HL-60 (cell line): ENCODE data around the gene SF3A2.
A peak's percentile ranks its signal among the peaks of the same experiment; 100 is the strongest.

Source experiments
- DNase-seq, 2 experiments: peaks; one replicate each; pipeline ENCODE4 v3.0.0-alpha.2; 2010 to 2020; ENCODE audit warnings: low read depth in 1 of 2, low spot score in 1 of 2
- H3K27ac ChIP-seq: fragments of 250-450 bp; sonication (Bioruptor Pico); replicated peaks from 2 replicates; pipeline ENCODE4 v1.5.1; 2020; ENCODE audit warnings: mild to moderate bottlenecking, moderate library complexity
- H3K27me3 ChIP-seq: fragments of 250-450 bp; sonication (Bioruptor Pico); 2 replicates; pipeline ENCODE4 v1.5.1; 2021; ENCODE audit warnings: mild to moderate bottlenecking, moderate library complexity; ENCODE audit not compliant: insufficient read depth, poor library complexity, severe bottlenecking
- H3K4me3 ChIP-seq: replicated peaks from 2 replicates; pipeline ENCODE4 v1.5.1; 2011; ENCODE audit warnings: mild to moderate bottlenecking, control low read depth, low read length; ENCODE audit not compliant: insufficient read depth
- GABPA ChIP-seq: IDR thresholded peaks from 2 replicates; pipeline ENCODE4 v1.6.1; 2012; ENCODE audit warnings: low read depth
- POLR2AphosphoS5 ChIP-seq: IDR thresholded peaks from 2 replicates; pipeline ENCODE4 v1.6.1; 2012; ENCODE audit warnings: low read depth
- SPI1 ChIP-seq: IDR thresholded peaks from 2 replicates; pipeline ENCODE4 v1.6.1; 2012; ENCODE audit warnings: low read depth, mild to moderate bottlenecking, borderline replicate concordance
- TF ChIP-seq, protein P1 (sequence below): IDR thresholded peaks from 2 replicates; pipeline ENCODE4 v1.6.1; 2012; ENCODE audit warnings: low read depth; ENCODE audit not compliant: insufficient replicate concordance
- TF ChIP-seq, protein P2 (sequence below): IDR thresholded peaks from one replicate; pipeline ENCODE4 v1.5.1; 2011; ENCODE audit warnings: low read length, control low read depth, inconsistent platforms; ENCODE audit not compliant: insufficient read depth

The SF3A2 gene

DNA sequence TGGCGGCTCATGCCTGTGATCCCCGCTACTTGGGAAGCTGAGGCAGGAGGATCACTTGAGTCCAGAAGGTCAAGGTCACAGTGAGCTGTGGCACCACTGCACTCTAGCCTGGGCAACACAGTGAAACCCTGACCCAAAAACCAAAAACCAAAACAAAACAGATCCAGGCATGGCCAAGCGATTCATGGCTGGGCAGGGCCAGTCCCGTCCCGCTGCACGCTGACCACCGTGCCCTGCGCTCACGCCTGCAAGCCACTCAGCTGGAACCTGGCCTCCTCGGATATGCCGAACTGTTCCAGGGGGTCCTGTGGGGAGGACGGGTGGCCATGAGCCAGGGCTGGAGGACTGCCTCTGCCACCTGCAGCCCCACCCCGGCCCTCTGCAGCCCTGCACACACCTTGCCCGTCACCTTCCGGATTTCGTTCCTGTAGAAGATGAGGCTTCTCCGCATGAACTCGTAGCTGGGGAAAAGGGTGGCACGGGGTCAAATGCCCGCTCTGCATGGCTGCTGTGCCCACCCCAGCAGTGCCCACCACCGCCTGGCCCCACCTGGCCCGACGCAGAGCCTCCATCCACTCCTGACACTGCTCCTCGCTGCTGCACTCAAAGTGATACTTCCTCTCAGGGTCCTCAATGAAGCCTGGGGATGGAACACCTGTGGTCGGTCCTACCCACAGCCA is 2.9 kb upstream of the SF3A2 start:
- H3K27ac ChIP-seq, result no peak overlapping the region
- no peaks in the 10 kb centered on the region for H3K27me3 ChIP-seq
- H3K4me3 ChIP-seq, result no peak overlapping the region
- DNase-seq, result no peak
- TF ChIP-seq, protein P1, sequence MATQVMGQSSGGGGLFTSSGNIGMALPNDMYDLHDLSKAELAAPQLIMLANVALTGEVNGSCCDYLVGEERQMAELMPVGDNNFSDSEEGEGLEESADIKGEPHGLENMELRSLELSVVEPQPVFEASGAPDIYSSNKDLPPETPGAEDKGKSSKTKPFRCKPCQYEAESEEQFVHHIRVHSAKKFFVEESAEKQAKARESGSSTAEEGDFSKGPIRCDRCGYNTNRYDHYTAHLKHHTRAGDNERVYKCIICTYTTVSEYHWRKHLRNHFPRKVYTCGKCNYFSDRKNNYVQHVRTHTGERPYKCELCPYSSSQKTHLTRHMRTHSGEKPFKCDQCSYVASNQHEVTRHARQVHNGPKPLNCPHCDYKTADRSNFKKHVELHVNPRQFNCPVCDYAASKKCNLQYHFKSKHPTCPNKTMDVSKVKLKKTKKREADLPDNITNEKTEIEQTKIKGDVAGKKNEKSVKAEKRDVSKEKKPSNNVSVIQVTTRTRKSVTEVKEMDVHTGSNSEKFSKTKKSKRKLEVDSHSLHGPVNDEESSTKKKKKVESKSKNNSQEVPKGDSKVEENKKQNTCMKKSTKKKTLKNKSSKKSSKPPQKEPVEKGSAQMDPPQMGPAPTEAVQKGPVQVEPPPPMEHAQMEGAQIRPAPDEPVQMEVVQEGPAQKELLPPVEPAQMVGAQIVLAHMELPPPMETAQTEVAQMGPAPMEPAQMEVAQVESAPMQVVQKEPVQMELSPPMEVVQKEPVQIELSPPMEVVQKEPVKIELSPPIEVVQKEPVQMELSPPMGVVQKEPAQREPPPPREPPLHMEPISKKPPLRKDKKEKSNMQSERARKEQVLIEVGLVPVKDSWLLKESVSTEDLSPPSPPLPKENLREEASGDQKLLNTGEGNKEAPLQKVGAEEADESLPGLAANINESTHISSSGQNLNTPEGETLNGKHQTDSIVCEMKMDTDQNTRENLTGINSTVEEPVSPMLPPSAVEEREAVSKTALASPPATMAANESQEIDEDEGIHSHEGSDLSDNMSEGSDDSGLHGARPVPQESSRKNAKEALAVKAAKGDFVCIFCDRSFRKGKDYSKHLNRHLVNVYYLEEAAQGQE, result no peak
- TF ChIP-seq, protein P2, sequence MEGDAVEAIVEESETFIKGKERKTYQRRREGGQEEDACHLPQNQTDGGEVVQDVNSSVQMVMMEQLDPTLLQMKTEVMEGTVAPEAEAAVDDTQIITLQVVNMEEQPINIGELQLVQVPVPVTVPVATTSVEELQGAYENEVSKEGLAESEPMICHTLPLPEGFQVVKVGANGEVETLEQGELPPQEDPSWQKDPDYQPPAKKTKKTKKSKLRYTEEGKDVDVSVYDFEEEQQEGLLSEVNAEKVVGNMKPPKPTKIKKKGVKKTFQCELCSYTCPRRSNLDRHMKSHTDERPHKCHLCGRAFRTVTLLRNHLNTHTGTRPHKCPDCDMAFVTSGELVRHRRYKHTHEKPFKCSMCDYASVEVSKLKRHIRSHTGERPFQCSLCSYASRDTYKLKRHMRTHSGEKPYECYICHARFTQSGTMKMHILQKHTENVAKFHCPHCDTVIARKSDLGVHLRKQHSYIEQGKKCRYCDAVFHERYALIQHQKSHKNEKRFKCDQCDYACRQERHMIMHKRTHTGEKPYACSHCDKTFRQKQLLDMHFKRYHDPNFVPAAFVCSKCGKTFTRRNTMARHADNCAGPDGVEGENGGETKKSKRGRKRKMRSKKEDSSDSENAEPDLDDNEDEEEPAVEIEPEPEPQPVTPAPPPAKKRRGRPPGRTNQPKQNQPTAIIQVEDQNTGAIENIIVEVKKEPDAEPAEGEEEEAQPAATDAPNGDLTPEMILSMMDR, result no peak
- TF ChIP-seq GABPA (no peak), POLR2AphosphoS5 (no peak), SPI1 (no peak)

DNA sequence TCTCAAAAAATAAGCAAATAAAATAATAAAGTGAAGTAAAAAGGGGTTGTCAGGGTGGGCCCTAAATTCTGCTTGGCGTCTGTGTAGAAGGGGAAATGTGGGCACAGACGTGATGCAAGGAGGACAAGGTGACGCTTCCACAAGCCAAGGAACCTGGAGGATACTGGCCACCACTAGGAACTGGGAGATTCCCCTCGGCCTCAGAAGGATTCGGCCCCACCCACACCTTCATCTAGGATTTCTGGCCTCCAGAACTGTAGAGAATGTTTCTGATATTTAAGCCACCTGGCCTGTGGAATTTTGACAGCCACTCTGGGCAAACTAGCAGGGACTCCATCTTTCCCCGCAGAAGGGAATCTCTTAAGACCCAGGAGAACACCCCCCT is 1.6 kb upstream of the SF3A2 start:
- DNase-seq, result no peak
- TF ChIP-seq GABPA (no peak), SPI1 (no peak), POLR2AphosphoS5 (no peak)
- TF ChIP-seq, protein P2, result no peak
- TF ChIP-seq, protein P1, result no peak
- Histone ChIP-seq H3K27ac (peak overlapping the region; percentile 98), H3K4me3 (peak overlapping the region; percentile 78), H3K27me3 (no peaks in the 10 kb centered on the region)

DNA sequence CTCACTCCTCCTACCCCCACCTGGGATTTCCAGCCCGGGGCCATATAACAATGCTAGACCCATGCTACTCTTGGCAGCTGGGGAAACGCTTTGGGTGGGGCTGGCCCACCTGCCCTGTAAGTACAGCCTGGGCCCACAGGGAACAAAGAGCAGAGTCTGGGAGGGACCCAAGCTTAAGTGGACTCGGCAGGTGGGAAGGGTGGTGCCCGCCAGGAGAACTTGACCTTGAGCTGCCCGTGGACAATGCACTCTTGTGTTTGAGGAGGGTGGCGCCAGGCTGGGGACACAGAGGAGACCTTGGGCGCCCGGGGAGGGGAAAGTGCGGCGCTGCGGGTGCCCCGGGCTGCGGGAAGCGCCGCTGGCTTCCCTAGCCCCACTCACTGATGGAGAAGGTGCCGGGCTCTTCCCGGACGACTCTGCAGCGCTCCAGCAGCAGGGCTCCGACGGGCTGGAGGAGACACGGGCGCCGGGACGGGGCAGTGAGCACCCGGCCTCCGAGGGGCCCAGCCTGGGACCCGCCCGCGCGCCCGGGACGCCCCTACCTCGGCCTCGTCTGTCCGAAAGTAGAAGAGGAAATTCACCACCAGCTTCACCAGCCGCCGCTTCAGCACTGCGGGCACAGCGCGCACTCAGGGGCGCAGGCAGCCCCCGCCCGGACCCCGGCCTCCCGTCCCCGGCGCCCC is 1.1 kb upstream of the SF3A2 start:
- H3K27ac ChIP-seq, result peak overlapping the region; percentile 98

More for the DNA sequence above, 1.1 kb upstream of the SF3A2 start:
- TF ChIP-seq GABPA (no peak), POLR2AphosphoS5 (no peak), SPI1 (no peak)
- TF ChIP-seq, protein P1, result no peak
- TF ChIP-seq, protein P2, result no peak
- peak overlapping the region; percentile 78 for H3K4me3 ChIP-seq
- DNase-seq, result no peak
- no peaks in the 10 kb centered on the region for H3K27me3 ChIP-seq
